Activated B cell treated with CpG ODN at 0.5 μM for 24 hours (primary cell): ENCODE measurements around the gene KRCC1. TPM values are rescaled to one million over a fixed set of nuclear protein-coding genes. Genes with fewer than 3 reads are reported as not detected.
"Not testable (repeated sequence)": the region's sequence is repeated elsewhere in the genome, so short reads cannot be mapped to it uniquely, and the experiment has no call there.

Experiments
- ATAC-seq: fragments of 200-7000 bp; cut with Tn5 transposase; one replicate; pipeline ENCODE4 v1.10.0; 2021; ENCODE audit warnings: low read depth, mild to moderate bottlenecking, moderate library complexity
- CTCF ChIA-PET: fragments of 350-600 bp; sonication (Branson Sonifier 250); formaldehyde crosslinking; loops from one replicate; lab custom pipeline; 2021; ENCODE audit warnings: antibody characterized with exemption; lab: Charles Lee
- POLR2A ChIA-PET: fragments of 350-600 bp; sonication (Branson Sonifier 250); formaldehyde crosslinking; loops from one replicate; lab custom pipeline; 2021; ENCODE audit warnings: antibody characterized with exemption; lab: Charles Lee
- DNase-seq: peaks from one replicate; pipeline ENCODE4 v3.0.0; 2022
- H3K27ac Mint-ChIP-seq: one replicate; pipeline ENCODE4 v1.8.0; 2020; ENCODE audit warnings: mixed read lengths
- H3K27me3 Mint-ChIP-seq: one replicate; pipeline ENCODE4 v1.8.0; 2021; ENCODE audit warnings: mixed read lengths
- H3K36me3 Mint-ChIP-seq: one replicate; pipeline ENCODE4 v1.8.0; 2021; ENCODE audit warnings: low read depth, mixed read lengths
- H3K4me1 Mint-ChIP-seq: one replicate; pipeline ENCODE4 v1.8.0; 2021; ENCODE audit warnings: mixed read lengths
- H3K4me3 Mint-ChIP-seq: one replicate; pipeline ENCODE4 v1.8.0; 2020; ENCODE audit warnings: mild to moderate bottlenecking, mixed read lengths
- H3K9me3 Mint-ChIP-seq: one replicate; pipeline ENCODE4 v1.8.0; 2020; ENCODE audit warnings: mixed read lengths
- intact Hi-C: fragments of 100-400 bp; cut with micrococcal nuclease; formaldehyde crosslinking; loops from one replicate; pipeline ENCODE4 v1.15.1; 2024
- total RNA-seq: library from RNA; stranded (reverse); gene quantifications from 2 replicates; pipeline ENCODE4 v1.2.3, GENCODE V29; 2022
- TF ChIP-seq, protein P1 (sequence below): fragments of 200-600 bp; IDR thresholded peaks from one replicate; pipeline ENCODE4 v1.8.0; 2022; ENCODE audit warnings: antibody characterized with exemption, mild to moderate bottlenecking

Gene KRCC1
- total RNA-seq, 1 donor from 2014 or later, result 20.8 TPM

GRCh38 chr2:88018909-88019308, 36.7 kb downstream of the KRCC1 start:
- Mint-ChIP-seq H3K36me3 (peaks cover 10% of the 10 kb centered on the region), H3K4me3 (no peak overlapping the region), H3K4me1 (peaks cover 29% of the 10 kb centered on the region), H3K27me3 (no peaks in the 10 kb centered on the region), H3K27ac (no peak overlapping the region), H3K9me3 (peaks cover 7% of the 10 kb centered on the region)
- intact Hi-C loops, result loop anchor here (10.0 kb wide), 1 partner anchor 544 kb away; no protein-coding TSS in a partner anchor
- TF ChIP-seq, protein P1, sequence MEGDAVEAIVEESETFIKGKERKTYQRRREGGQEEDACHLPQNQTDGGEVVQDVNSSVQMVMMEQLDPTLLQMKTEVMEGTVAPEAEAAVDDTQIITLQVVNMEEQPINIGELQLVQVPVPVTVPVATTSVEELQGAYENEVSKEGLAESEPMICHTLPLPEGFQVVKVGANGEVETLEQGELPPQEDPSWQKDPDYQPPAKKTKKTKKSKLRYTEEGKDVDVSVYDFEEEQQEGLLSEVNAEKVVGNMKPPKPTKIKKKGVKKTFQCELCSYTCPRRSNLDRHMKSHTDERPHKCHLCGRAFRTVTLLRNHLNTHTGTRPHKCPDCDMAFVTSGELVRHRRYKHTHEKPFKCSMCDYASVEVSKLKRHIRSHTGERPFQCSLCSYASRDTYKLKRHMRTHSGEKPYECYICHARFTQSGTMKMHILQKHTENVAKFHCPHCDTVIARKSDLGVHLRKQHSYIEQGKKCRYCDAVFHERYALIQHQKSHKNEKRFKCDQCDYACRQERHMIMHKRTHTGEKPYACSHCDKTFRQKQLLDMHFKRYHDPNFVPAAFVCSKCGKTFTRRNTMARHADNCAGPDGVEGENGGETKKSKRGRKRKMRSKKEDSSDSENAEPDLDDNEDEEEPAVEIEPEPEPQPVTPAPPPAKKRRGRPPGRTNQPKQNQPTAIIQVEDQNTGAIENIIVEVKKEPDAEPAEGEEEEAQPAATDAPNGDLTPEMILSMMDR, result no peak
- ChIA-PET POLR2A (no interaction called here), CTCF (no interaction called here)
- ATAC-seq (no peak), DNase-seq (no peak)

DNA sequence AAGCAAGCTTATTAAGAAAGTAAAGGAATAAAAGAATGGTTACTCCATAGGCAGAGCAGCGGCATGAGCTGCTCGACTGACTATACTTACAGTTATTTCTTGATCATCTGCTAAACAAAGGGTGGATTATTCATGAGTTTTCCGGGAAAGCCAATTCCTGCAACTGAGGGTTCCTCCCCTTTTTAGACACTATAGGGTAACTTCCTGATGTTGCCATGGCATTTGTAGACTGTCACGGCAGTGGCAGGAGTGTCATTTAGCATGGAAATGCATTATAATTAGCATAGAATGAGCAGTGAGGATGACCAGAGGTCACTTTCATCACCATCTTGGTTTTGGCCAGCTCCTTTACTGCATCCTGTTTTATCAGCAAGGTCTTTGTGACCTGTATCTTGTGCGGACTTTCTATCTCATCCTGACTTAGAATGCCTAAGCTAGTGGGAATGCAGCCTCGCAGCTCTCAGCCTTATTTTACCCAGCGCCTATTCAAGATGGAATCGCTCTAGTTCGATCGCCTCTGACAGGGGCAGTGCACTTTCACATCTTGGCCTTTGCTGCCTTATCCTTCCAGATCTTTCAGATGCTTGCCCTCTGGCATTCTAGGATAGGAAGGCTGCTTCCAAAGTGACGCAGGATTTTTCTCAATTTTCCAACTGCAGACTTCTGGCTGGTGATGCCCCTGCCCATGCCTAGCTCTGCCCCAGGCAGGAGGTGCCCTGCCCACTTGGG, 37.3 kb downstream of the KRCC1 start:
- H3K9me3 Mint-ChIP-seq, H3K27me3 Mint-ChIP-seq, POLR2A ChIA-PET, ATAC-seq, H3K4me3 Mint-ChIP-seq, DNase-seq: not testable (repeated sequence)
- peak overlapping the region; percentile 100 for H3K27ac Mint-ChIP-seq
- CTCF ChIA-PET, result interaction anchor here (1.1 kb wide), 1 partner anchor 16 kb away, joined by 3 read pairs; no protein-coding TSS in a partner anchor
- peaks cover 10% of the 10 kb centered on the region for H3K36me3 Mint-ChIP-seq
- intact Hi-C loops, result loop anchor here (10.0 kb wide), 1 partner anchor 543 kb away; no protein-coding TSS in a partner anchor
- H3K4me1 Mint-ChIP-seq, result peaks cover 29% of the 10 kb centered on the region

GRCh38 chr2:88017780-88018038, 37.9 kb downstream of the KRCC1 start:
- Mint-ChIP-seq H3K4me1 (peaks cover 31% of the 10 kb centered on the region), H3K36me3 (peaks cover 10% of the 10 kb centered on the region), H3K27ac (peak overlapping the region; percentile 100), H3K4me3 (peak overlapping the region; percentile 98)
- DNase-seq, H3K9me3 Mint-ChIP-seq, H3K27me3 Mint-ChIP-seq, ATAC-seq: not testable (repeated sequence)
- ChIA-PET POLR2A (interaction anchor here (1.1 to 2.5 kb wide), 5 partner anchors 8 to 38 kb away, joined by 4 to 40 read pairs (median 8); partner anchors contain the start of gene KRCC1), CTCF (interaction anchor here (1.1 kb wide), 1 partner anchor 16 kb away, joined by 3 read pairs; no protein-coding TSS in a partner anchor)
- intact Hi-C loops, result loop anchor here (2.0 to 10.0 kb wide), 2 partner anchors 37 to 543 kb away; partner anchors contain the start of gene KRCC1

DNA sequence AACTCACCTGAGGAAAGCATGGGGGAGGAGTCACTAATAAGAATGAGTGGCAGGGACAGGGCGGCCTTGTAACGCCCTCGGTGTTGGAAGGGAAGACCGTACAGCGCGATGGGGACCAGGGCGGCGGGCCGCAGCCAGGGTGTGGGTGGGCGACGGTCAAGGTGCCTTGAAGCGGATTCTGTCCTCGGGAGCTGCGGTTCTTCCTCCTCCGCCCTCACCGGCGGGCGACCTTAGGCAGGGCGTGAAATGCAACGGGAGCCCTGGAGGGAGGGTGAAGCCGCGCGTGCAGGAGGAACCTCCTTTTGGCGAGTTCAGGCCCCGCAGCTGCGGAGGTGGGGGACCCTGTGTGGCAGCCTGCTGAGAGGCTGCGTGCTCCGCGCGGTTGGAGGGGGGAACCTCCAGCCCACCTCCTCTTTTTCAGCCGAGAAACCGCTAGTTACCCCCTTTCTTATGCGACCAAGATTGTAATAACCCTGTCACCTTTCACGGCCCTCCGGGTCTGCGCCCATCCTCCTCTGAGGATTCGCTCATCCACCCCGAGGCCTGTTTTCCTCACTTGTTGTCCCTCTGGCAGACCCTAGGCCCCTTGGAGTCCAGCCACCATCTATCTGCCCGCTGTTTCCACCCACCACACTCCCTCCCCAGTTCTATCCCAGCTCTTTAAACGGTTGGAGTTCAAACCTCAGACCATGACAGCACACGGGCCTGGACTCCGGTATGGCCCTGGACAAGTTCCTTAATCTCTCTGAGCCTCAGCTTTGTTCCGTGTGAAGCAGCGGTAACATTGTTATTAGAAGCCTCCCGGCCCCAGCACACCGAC, 38.4 kb downstream of the KRCC1 start:
- H3K27ac Mint-ChIP-seq, result peak overlapping the region; percentile 100
- ATAC-seq (peak; percentile 56), DNase-seq (no peak)
- intact Hi-C loops, result loop anchor here (1.0 to 10.0 kb wide), 4 partner anchors 10 to 610 kb away; partner anchors contain the start of genes EIF2AK3 and KRCC1
- H3K36me3 Mint-ChIP-seq, result peaks cover 10% of the 10 kb centered on the region
- ChIA-PET POLR2A (interaction anchor here (0.6 to 2.9 kb wide), 22 partner anchors 8 to 1209 kb away, joined by 3 to 42 read pairs (median 4); partner anchors contain the start of gene KRCC1), CTCF (interaction anchor here (1.1 to 1.9 kb wide), 2 partner anchors 15 kb away, joined by 3 to 5 read pairs; no protein-coding TSS in a partner anchor)
- peak overlapping the region; percentile 98 for H3K4me3 Mint-ChIP-seq
- H3K9me3 Mint-ChIP-seq, result peaks cover 7% of the 10 kb centered on the region
- H3K27me3 Mint-ChIP-seq, result no peaks in the 10 kb centered on the region
- TF ChIP-seq, protein P1, result no peak
- peaks cover 31% of the 10 kb centered on the region for H3K4me1 Mint-ChIP-seq

DNA sequence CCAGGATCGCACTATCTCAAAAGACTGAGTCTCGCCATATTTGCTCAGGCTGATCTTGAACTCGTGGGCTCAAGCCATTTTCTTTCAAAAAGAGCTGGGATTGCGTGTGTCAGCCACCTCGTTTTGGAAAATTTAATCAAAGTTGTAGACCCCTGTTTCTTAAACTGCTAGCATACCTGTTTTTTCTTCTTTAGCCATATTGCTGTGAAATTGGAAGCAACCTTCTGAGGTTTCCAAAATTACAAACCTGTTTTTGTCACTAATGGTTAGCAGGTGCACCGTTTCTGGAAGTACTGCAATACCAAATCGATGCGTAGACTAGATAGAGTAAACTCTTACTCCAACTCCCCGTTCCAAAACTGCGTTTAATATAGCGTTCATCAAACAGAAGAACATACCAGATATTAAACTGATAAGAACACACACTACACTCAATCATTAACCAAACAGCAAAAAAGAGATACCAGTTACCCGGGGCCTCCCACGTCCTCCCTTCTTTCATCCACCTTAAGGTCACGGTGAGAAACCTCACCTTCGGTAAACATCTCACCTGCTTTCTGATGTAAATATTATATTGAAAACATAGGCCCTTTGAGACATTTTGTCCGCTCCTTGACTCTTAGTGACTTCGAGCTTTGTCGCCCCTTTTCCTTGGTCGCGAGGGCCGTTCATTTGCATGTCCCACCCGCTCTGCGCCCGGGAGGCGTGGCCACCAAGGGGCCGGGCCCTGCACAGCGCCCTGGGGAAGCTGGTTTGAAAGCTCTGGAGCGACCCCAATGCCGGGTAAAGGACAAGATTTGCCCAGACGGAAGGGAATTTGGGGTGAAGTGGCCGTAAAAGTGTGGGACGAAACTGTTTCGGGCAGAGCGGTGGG, 39.3 kb downstream of the KRCC1 start, which contains the start of gene RNU2-63P:
Gene RNU2-63P, minus strand, starts transcription at position 462 of the 874 bp plus-strand sequence.
- Mint-ChIP-seq H3K36me3 (peaks cover 10% of the 10 kb centered on the region), H3K27ac (peak within 1 kb of the TSS; percentile 100), H3K27me3 (no peaks in the 10 kb centered on the region), H3K9me3 (peaks cover 7% of the 10 kb centered on the region), H3K4me1 (peaks cover 31% of the 10 kb centered on the region), H3K4me3 (peak within 1 kb of the TSS; percentile 98)
- ChIA-PET CTCF (interaction anchor here (1.4 to 1.9 kb wide), 2 partner anchors 14 to 44 kb away, joined by 3 to 5 read pairs; no protein-coding TSS in a partner anchor), POLR2A (interaction anchor here (0.6 to 2.9 kb wide), 25 partner anchors 9 to 1208 kb away, joined by 3 to 42 read pairs (median 4); partner anchors contain the start of gene KRCC1)
- TF ChIP-seq, protein P1, result no peak
- intact Hi-C loops, result loop anchor here (1.0 to 10.0 kb wide), 4 partner anchors 11 to 611 kb away; partner anchors contain the start of genes EIF2AK3 and KRCC1
- DNase-seq (peak; percentile 82), ATAC-seq (peak; percentile 72)
